GM23248 (cell line): ENCODE results near the gene ZNF598.
"Not testable (repeated sequence)": the region's sequence is repeated elsewhere in the genome, so short reads cannot be mapped to it uniquely, and the experiment has no call there.

ENCODE experiments used
- EZH2 ChIP-seq: fragments of 200-600 bp; sonication (generic); IDR thresholded peaks from 2 replicates; pipeline ENCODE4 v1.6.1; 2018; ENCODE audit warnings: antibody characterized with exemption, mild to moderate bottlenecking; ENCODE audit not compliant: insufficient read depth, poor library complexity, severe bottlenecking
- EZH2phosphoT487 ChIP-seq: fragments of 200-600 bp; sonication (generic); IDR thresholded peaks from 2 replicates; pipeline ENCODE4 v1.6.1; 2018; ENCODE audit warnings: antibody characterized with exemption, moderate library complexity, mild to moderate bottlenecking, low read depth; ENCODE audit not compliant: insufficient read depth

- not testable (repeated sequence) for TF ChIP-seq EZH2, EZH2phosphoT487
These were observed 2.1 kb upstream of the ZNF598 start for GRCh38 chr16:2011726-2012125.
